ENCODE data around the gene CD200R1. TPM values are rescaled to one million over a fixed set of nuclear protein-coding genes. Genes with fewer than 3 reads are reported as not detected.

The CD200R1 gene
- total and polyA plus RNA-seq, 9 of the 15 experiments (the other 6 are each of a cell fraction or from before 2014, with no cell fraction given), result 0.04 to 0.23 (median 0.09) TPM; not detected in 5

GRCh38 chr3:112982710-112983109 is 7.8 kb upstream of the CD200R1 start:
- H4K20me1 ChIP-seq (replicated peaks; ENCODE audit: control insufficient read depth, insufficient read depth, low read length), result no peaks in the 10 kb centered on the region
- DNase-seq (ENCODE audit: extremely low read depth in 1 of 4, low spot score in 3 of 4), result no peak
- H3K9ac ChIP-seq (ENCODE audit: insufficient read depth in 1 of 2, low read depth in 2 of 2, low read length in 2 of 2), result no peak overlapping the region
- no TSS peak for BruUV-seq (replicated peaks)
- H3K9me1 ChIP-seq (ENCODE audit: control insufficient read depth, insufficient read depth, low read length), result no peaks in the 10 kb centered on the region
- no peaks in the 10 kb centered on the region for H3K79me2 ChIP-seq (ENCODE audit: control insufficient read depth, insufficient read depth, low read length)
- POLR2A ChIA-PET, result interaction anchor here (1.1 kb wide), 1 partner anchor 10 kb away, joined by 3 read pairs; no protein-coding TSS in a partner anchor
- ATAC-seq, result no peak
- no peaks in the 10 kb centered on the region for H3K27me3 ChIP-seq (ENCODE audit: control insufficient read depth in 2 of 2, insufficient read depth in 2 of 2, low read length in 2 of 2)
- no peaks in the 10 kb centered on the region; a peak in 1 of 5 replicates for H3K4me1 ChIP-seq (replicated peaks in 1 of 2; ENCODE audit: control insufficient read depth in 2 of 2, insufficient read depth in 2 of 2, low read length in 2 of 2)
- in situ Hi-C loops (cut with MboI), result loop anchor here (10.0 kb wide), 1 partner anchor 338 kb away; the partner anchor contains the start of gene CCDC80
- no peak overlapping the region for H3K27ac ChIP-seq (ENCODE audit: extremely low read depth, low read depth, low read length)
- no peaks in the 10 kb centered on the region for H3K9me3 ChIP-seq (replicated peaks; ENCODE audit: control insufficient read depth, insufficient read depth, low read depth, low read length)
- CTCF ChIA-PET (ENCODE audit: low intra/inter-chr PET ratio), result no interaction called here
- no peaks in the 10 kb centered on the region for H3K36me3 ChIP-seq (ENCODE audit: control insufficient read depth, insufficient read depth, low read length)
- no peak overlapping the region for H2AFZ ChIP-seq (ENCODE audit: low read depth, low read length)
- H3K4me3 ChIP-seq, result no peak overlapping the region
- H3K4me2 ChIP-seq (ENCODE audit: insufficient read depth, low read length), result no peak overlapping the region
- FAIRE-seq, result no peak
- 0% methylated on average over 1 of the region's 1 CpG for WGBS (ENCODE audit: insufficient coverage, low coverage, missing lambda C conversion rate)
- intact Hi-C loops (cut with micrococcal nuclease), result no loop called here
- TF ChIP-seq RBM25 (IDR thresholded peaks at IDR 0.05; ENCODE audit: low read depth, low read length, severe bottlenecking) (no peak), ZHX1 (conservative IDR thresholded peaks at IDR 0.05; ENCODE audit: low read length) (no peak), MEF2D (tag; conservative IDR thresholded peaks at IDR 0.05; ENCODE audit: low read depth) (no peak), PML (IDR thresholded peaks at IDR 0.05; ENCODE audit: low read length) (no peak), JUNB (CRISPR knock-in tag; conservative IDR thresholded peaks at IDR 0.05) (no peak), CREB5 (CRISPR knock-in tag; IDR thresholded peaks at IDR 0.05) (no peak), NFRKB (IDR thresholded peaks at IDR 0.05; ENCODE audit: low read depth) (no peak), ZBTB49 (CRISPR knock-in tag; IDR thresholded peaks at IDR 0.05; ENCODE audit: borderline replicate concordance) (no peak), FOXJ2 (tag; IDR thresholded peaks at IDR 0.05) (no peak), ZNF197 (CRISPR knock-in tag; IDR thresholded peaks at IDR 0.05; ENCODE audit: low read depth) (no peak), RFX7 (CRISPR knock-in tag; IDR thresholded peaks at IDR 0.05) (no peak), MYC (IDR thresholded peaks at IDR 0.05; ENCODE audit: low read depth, low read length) (no peak), MYC (CRISPR knock-in tag; IDR thresholded peaks at IDR 0.05; ENCODE audit: borderline replicate concordance, low read depth) (no peak)
- TF ChIP-seq, protein P1, sequence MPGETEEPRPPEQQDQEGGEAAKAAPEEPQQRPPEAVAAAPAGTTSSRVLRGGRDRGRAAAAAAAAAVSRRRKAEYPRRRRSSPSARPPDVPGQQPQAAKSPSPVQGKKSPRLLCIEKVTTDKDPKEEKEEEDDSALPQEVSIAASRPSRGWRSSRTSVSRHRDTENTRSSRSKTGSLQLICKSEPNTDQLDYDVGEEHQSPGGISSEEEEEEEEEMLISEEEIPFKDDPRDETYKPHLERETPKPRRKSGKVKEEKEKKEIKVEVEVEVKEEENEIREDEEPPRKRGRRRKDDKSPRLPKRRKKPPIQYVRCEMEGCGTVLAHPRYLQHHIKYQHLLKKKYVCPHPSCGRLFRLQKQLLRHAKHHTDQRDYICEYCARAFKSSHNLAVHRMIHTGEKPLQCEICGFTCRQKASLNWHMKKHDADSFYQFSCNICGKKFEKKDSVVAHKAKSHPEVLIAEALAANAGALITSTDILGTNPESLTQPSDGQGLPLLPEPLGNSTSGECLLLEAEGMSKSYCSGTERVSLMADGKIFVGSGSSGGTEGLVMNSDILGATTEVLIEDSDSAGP (CRISPR knock-in tag; IDR thresholded peaks at IDR 0.05), result no peak

Data from K562 (cell line).